GM21576 (cell line): ENCODE measurements around the gene C3orf33.
"Not testable (repeated sequence)": the region's sequence is repeated elsewhere in the genome, so short reads cannot be mapped to it uniquely, and the experiment has no call there.

ENCODE experiments used
- ATAC-seq: cut with Tn5 transposase; IDR thresholded peaks from one replicate; pipeline ENCODE4 v1.9.1; 2021; ENCODE audit warnings: mild to moderate bottlenecking, moderate library complexity; ENCODE audit not compliant: unreplicated experiment

C3orf33 gene

GRCh38 chr3:155805802-155806618, at the start of gene C3orf33:
TSS of gene C3orf33 (minus strand) at chr3:155806278. CDS start at chr3:155806252, 26 bp downstream.
- peak; percentile 98 for ATAC-seq

- peak; percentile 93 for ATAC-seq
Measured at GRCh38 chr3:155854141-155854940, 48.3 kb upstream of the C3orf33 start, which contains the start of gene SLC33A1. TSS of gene SLC33A1 (minus strand) at chr3:155854427. CDS start at chr3:155853997, 430 bp downstream.

GRCh38 chr3:155853214-155854140, 47.4 kb upstream of the C3orf33 start:
- peak; percentile 4 for ATAC-seq

GRCh38 chr3:155852341-155852740, 46.3 kb upstream of the C3orf33 start:
- no peak for ATAC-seq

- ATAC-seq: not testable (repeated sequence)
Measured at GRCh38 chr3:155849404-155849803, 43.3 kb upstream of the C3orf33 start.

GRCh38 chr3:155847993-155848392, 41.9 kb upstream of the C3orf33 start:
- no peak for ATAC-seq

- no peak for ATAC-seq
Measured at GRCh38 chr3:155846119-155846518, 40.0 kb upstream of the C3orf33 start.

- ATAC-seq: no peak
Measured at GRCh38 chr3:155843569-155843968, 37.5 kb upstream of the C3orf33 start.

- no peak for ATAC-seq
Measured at GRCh38 chr3:155835341-155836071, 29.4 kb upstream of the C3orf33 start.

GRCh38 chr3:155828490-155829098, 22.5 kb upstream of the C3orf33 start:
- not testable (repeated sequence) for ATAC-seq

GRCh38 chr3:155815030-155815545, 9.0 kb upstream of the C3orf33 start:
- ATAC-seq: no peak

- ATAC-seq: not testable (repeated sequence)
Measured at GRCh38 chr3:155813224-155813623, 7.1 kb upstream of the C3orf33 start.

- ATAC-seq: no peak
Measured at GRCh38 chr3:155809181-155809580, 3.1 kb upstream of the C3orf33 start.

- no peak for ATAC-seq
Measured at GRCh38 chr3:155807823-155808222, 1.7 kb upstream of the C3orf33 start.

- peak; percentile 8 for ATAC-seq
Measured at GRCh38 chr3:155805204-155805801, 775 bp downstream of the C3orf33 start.

- ATAC-seq: no peak
Measured at GRCh38 chr3:155804323-155804722, 1.8 kb downstream of the C3orf33 start.

GRCh38 chr3:155792532-155792931, 13.5 kb downstream of the C3orf33 start:
- no peak for ATAC-seq

- ATAC-seq: no peak
Measured at GRCh38 chr3:155791190-155791589, 14.9 kb downstream of the C3orf33 start.
